Keratinocyte (primary cell): ENCODE results near the gene FAM83E. TPM values are rescaled to one million over a fixed set of nuclear protein-coding genes. Genes with fewer than 3 reads are reported as not detected.

Source experiments
- DNase-seq: peaks from one replicate; pipeline ENCODE4 v3.0.0-alpha.2; 2011; ENCODE audit warnings: low read depth, missing footprints, low spot score
- FAIRE-seq: peaks from 2 replicates; lab custom pipeline; 2011; peaks lifted over from hg19 to GRCh38; lab: Jason Lieb, UNC
- H2AFZ ChIP-seq: 2 replicates; pipeline ENCODE4 v1.6.0; 2012; ENCODE audit warnings: low read length, control low read depth, inconsistent platforms; ENCODE audit not compliant: control insufficient read depth
- H3K27ac ChIP-seq: 2 replicates; pipeline ENCODE4 v1.5.1; 2011; ENCODE audit warnings: low read length; ENCODE audit not compliant: control insufficient read depth, insufficient read depth
- H3K27me3 ChIP-seq: 3 replicates; pipeline ENCODE4 v1.6.0; 2011; ENCODE audit warnings: low read length; ENCODE audit not compliant: control insufficient read depth, insufficient read depth; ENCODE audit errors: extremely low read depth
- H3K36me3 ChIP-seq, 2 experiments: 2 replicates in 1 of 2; 3 replicates in 1 of 2; pipeline ENCODE4 v1.5.1; 2011; ENCODE audit warnings: low read length in 2 of 2, mild to moderate bottlenecking in 1 of 2; ENCODE audit not compliant: control insufficient read depth in 2 of 2, insufficient read depth in 2 of 2; ENCODE audit errors: extremely low read depth in 1 of 2
- H3K4me1 ChIP-seq: 3 replicates; pipeline ENCODE4 v1.5.1; 2011; ENCODE audit warnings: low read length; ENCODE audit not compliant: control insufficient read depth, insufficient read depth; ENCODE audit errors: extremely low read depth
- H3K4me2 ChIP-seq: 3 replicates; pipeline ENCODE4 v1.6.0; 2011; ENCODE audit warnings: low read depth, low read length; ENCODE audit not compliant: control insufficient read depth, insufficient read depth; ENCODE audit errors: extremely low read depth
- H3K4me3 ChIP-seq, 3 experiments: fragments of 200-600 bp in 1 of 3; sonication (generic) in 1 of 3; 2 replicates in 2 of 3; 3 replicates in 1 of 3; pipeline ENCODE4 v1.5.1; 2011 to 2016; ENCODE audit warnings: low read length in 3 of 3, mild to moderate bottlenecking in 3 of 3, control low read depth in 2 of 3, inconsistent platforms in 1 of 3, low read depth in 1 of 3, mixed read lengths in 1 of 3, mixed run types in 1 of 3, moderate library complexity in 1 of 3; ENCODE audit not compliant: control insufficient read depth in 2 of 3, insufficient read depth in 2 of 3; ENCODE audit errors: extremely low read depth in 1 of 3
- H3K79me2 ChIP-seq: 2 replicates; pipeline ENCODE4 v1.6.0; 2012; ENCODE audit warnings: low read length; ENCODE audit not compliant: control insufficient read depth, insufficient read depth
- H3K9ac ChIP-seq: 3 replicates; pipeline ENCODE4 v1.6.0; 2011; ENCODE audit warnings: low read length; ENCODE audit not compliant: control insufficient read depth, insufficient read depth; ENCODE audit errors: extremely low read depth
- H3K9me1 ChIP-seq: 3 replicates; pipeline ENCODE4 v1.6.0; 2011; ENCODE audit warnings: low read length; ENCODE audit not compliant: control insufficient read depth, insufficient read depth; ENCODE audit errors: extremely low read depth
- H3K9me3 ChIP-seq: 2 replicates; pipeline ENCODE4 v1.5.1; 2012; ENCODE audit warnings: low read depth, low read length; ENCODE audit not compliant: control insufficient read depth
- H4K20me1 ChIP-seq: 3 replicates; pipeline ENCODE4 v1.6.0; 2011; ENCODE audit warnings: low read length; ENCODE audit not compliant: control insufficient read depth, insufficient read depth; ENCODE audit errors: extremely low read depth
- CTCF ChIP-seq, 3 experiments: IDR thresholded peaks in 1 of 3; conservative IDR thresholded peaks in 1 of 3; optimal IDR thresholded peaks in 1 of 3; 2 replicates in 2 of 3; 3 replicates in 1 of 3; pipeline versions ENCODE3 to v1.5.1; 2011; ENCODE audit warnings: low read length in 3 of 3, mild to moderate bottlenecking in 3 of 3, moderate library complexity in 2 of 3, control low read depth in 1 of 3, inconsistent platforms in 1 of 3; ENCODE audit not compliant: insufficient read depth in 2 of 3; ENCODE audit errors: extremely low read depth in 1 of 3
- EZH2 ChIP-seq: IDR thresholded peaks from one replicate; pipeline ENCODE4 v1.6.1; 2012; ENCODE audit warnings: inconsistent platforms, mild to moderate bottlenecking, low read length, moderate library complexity
- dilution Hi-C: fragments of 300-500 bp; cut with MboI; formaldehyde crosslinking; loops from one replicate; pipeline ENCODE4 v1.7.0; 2020; ENCODE audit warnings: low sequenced_read_pairs; ENCODE audit not compliant: extremely low pct_ligation_motif_present
- polyA plus RNA-seq, 5 experiments: library from polyadenylated mRNA; depleted of rRNA in 3 of 5; stranded (reverse) in 3 of 5; stranded (forward) in 1 of 5; unstranded in 1 of 5; fragments of >200 nt; gene quantifications; 1 replicate in 1 of 5; 2 replicates in 3 of 5; 3 replicates in 1 of 5; pipeline versions ENCODE4 v1.2.1 to v1.2.3, GENCODE V29; 2011 to 2012; ENCODE audit warnings: missing spikeins in 2 of 5, low read depth in 1 of 5, low replicate concordance in 1 of 5

FAM83E gene
- polyA plus RNA-seq, 1 donor (not counting 4 experiments of a cell fraction or from before 2014, with no cell fraction given): 0.17 TPM

GRCh38 chr19:48603449-48603848, 11.4 kb downstream of the FAM83E start:
- no peaks in the 10 kb centered on the region for H3K4me1 ChIP-seq
- no peak overlapping the region for H3K4me3 ChIP-seq
- no peaks in the 10 kb centered on the region for H3K9me1 ChIP-seq
- no peak overlapping the region for H3K9ac ChIP-seq
- H3K9me3 ChIP-seq: no peaks in the 10 kb centered on the region
- H3K27me3 ChIP-seq: no peaks in the 10 kb centered on the region
- DNase-seq: no peak
- dilution Hi-C loops: no loop called here
- no peaks in the 10 kb centered on the region for H4K20me1 ChIP-seq
- FAIRE-seq: no peak
- H3K27ac ChIP-seq: no peak overlapping the region
- H3K4me2 ChIP-seq: no peak overlapping the region
- no peaks in the 10 kb centered on the region for H3K79me2 ChIP-seq
- no peaks in the 10 kb centered on the region for H3K36me3 ChIP-seq
- TF ChIP-seq CTCF (optimal IDR thresholded peaks at IDR 0.05 in 1 of 3, IDR thresholded peaks at IDR 0.05 in 1 of 3, conservative IDR thresholded peaks at IDR 0.05 in 1 of 3; ENCODE audit: extremely low read depth in 1 of 3, insufficient read depth in 2 of 3, low read length in 3 of 3) (no peak), EZH2 (no peak)
- no peak overlapping the region for H2AFZ ChIP-seq

- Histone ChIP-seq H3K27me3 (no peaks in the 10 kb centered on the region), H2AFZ (no peak overlapping the region), H3K9me1 (no peaks in the 10 kb centered on the region), H3K9ac (no peak overlapping the region), H3K4me3 (no peak overlapping the region), H3K79me2 (no peaks in the 10 kb centered on the region), H3K36me3 (no peaks in the 10 kb centered on the region), H3K4me2 (no peak overlapping the region), H3K4me1 (no peaks in the 10 kb centered on the region), H3K27ac (no peak overlapping the region), H3K9me3 (no peaks in the 10 kb centered on the region), H4K20me1 (no peaks in the 10 kb centered on the region)
- DNase-seq (no peak), FAIRE-seq (no peak)
- dilution Hi-C loops: no loop called here
- TF ChIP-seq EZH2: no peak
- TF ChIP-seq CTCF (optimal IDR thresholded peaks at IDR 0.05 in 1 of 3, IDR thresholded peaks at IDR 0.05 in 1 of 3, conservative IDR thresholded peaks at IDR 0.05 in 1 of 3; ENCODE audit: extremely low read depth in 1 of 3, insufficient read depth in 2 of 3, low read length in 3 of 3): no peak
These were observed 11.9 kb downstream of the FAM83E start for GRCh38 chr19:48603001-48603400.
